HFFc6 (cell line): Measurements from ENCODE around the gene HAUS6. TPM values are rescaled to one million over a fixed set of nuclear protein-coding genes. Genes with fewer than 3 reads are reported as not detected.
A peak's percentile ranks its signal among the peaks of the same experiment; 100 is the strongest.

Experiments used
- DNase-seq: peaks from one replicate; pipeline ENCODE4 v3.0.0-alpha.2; 2018
- H3K27ac Mint-ChIP-seq: 2 replicates; pipeline ENCODE4 v1.8.0; 2020; ENCODE audit warnings: mild to moderate bottlenecking, mixed read lengths
- H3K27me3 Mint-ChIP-seq: 2 replicates; pipeline ENCODE4 v1.8.0; 2021; ENCODE audit warnings: mild to moderate bottlenecking, moderate library complexity, mixed read lengths; ENCODE audit not compliant: insufficient read depth
- H3K36me3 Mint-ChIP-seq: 2 replicates; pipeline ENCODE4 v1.8.0; 2021; ENCODE audit warnings: low read depth, mixed read lengths
- H3K4me1 Mint-ChIP-seq: 2 replicates; pipeline ENCODE4 v1.8.0; 2020; ENCODE audit warnings: low read depth, mixed read lengths
- H3K4me3 Mint-ChIP-seq: 2 replicates; pipeline ENCODE4 v1.8.0; 2020; ENCODE audit warnings: mild to moderate bottlenecking, moderate library complexity, mixed read lengths
- H3K9me3 Mint-ChIP-seq: 2 replicates; pipeline ENCODE4 v1.8.0; 2020; ENCODE audit warnings: mild to moderate bottlenecking, mixed read lengths
- total RNA-seq, 6 experiments: library from RNA; stranded (reverse); fragmentation: NEBNext Ultra II Directional; extraction: Animal tissue kit (Norgen Biotek cat#: 25700); gene quantifications; 2 replicates in 1 of 6; 3 replicates in 5 of 6; pipeline ENCODE4 v1.2.3, GENCODE V29; 2021
- TF ChIP-seq, protein P1 (sequence below): fragments of 200-600 bp; sonication (generic); IDR thresholded peaks from 2 replicates; pipeline ENCODE4 v1.5.0; 2021; ENCODE audit warnings: antibody characterized with exemption, mild to moderate bottlenecking

The HAUS6 gene
- total RNA-seq, 6 experiments from 2014 or later = 9.2 to 15.4 (median 14.0) TPM

- Mint-ChIP-seq H3K27ac (peak overlapping the region; percentile 97), H3K36me3 (peaks cover 16% of the 10 kb centered on the region), H3K9me3 (no peaks in the 10 kb centered on the region), H3K4me1 (peaks cover 40% of the 10 kb centered on the region), H3K27me3 (no peaks in the 10 kb centered on the region), H3K4me3 (peak overlapping the region; percentile 93)
- peak; percentile 38 for DNase-seq
- TF ChIP-seq, protein P1, sequence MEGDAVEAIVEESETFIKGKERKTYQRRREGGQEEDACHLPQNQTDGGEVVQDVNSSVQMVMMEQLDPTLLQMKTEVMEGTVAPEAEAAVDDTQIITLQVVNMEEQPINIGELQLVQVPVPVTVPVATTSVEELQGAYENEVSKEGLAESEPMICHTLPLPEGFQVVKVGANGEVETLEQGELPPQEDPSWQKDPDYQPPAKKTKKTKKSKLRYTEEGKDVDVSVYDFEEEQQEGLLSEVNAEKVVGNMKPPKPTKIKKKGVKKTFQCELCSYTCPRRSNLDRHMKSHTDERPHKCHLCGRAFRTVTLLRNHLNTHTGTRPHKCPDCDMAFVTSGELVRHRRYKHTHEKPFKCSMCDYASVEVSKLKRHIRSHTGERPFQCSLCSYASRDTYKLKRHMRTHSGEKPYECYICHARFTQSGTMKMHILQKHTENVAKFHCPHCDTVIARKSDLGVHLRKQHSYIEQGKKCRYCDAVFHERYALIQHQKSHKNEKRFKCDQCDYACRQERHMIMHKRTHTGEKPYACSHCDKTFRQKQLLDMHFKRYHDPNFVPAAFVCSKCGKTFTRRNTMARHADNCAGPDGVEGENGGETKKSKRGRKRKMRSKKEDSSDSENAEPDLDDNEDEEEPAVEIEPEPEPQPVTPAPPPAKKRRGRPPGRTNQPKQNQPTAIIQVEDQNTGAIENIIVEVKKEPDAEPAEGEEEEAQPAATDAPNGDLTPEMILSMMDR = no peak
These were observed 52.6 kb downstream of the HAUS6 start for GRCh38 chr9:19049917-19050636.

- peaks cover 40% of the 10 kb centered on the region for H3K4me1 Mint-ChIP-seq
- no peaks in the 10 kb centered on the region for H3K27me3 Mint-ChIP-seq
- H3K4me3 Mint-ChIP-seq = peak within 1 kb of the TSS; percentile 93
- TF ChIP-seq, protein P1 = peak; percentile 96
- H3K9me3 Mint-ChIP-seq = no peaks in the 10 kb centered on the region
- H3K27ac Mint-ChIP-seq = peak within 1 kb of the TSS; percentile 97
- DNase-seq = peak; percentile 96
- peaks cover 16% of the 10 kb centered on the region for H3K36me3 Mint-ChIP-seq
These were observed 53.5 kb downstream of the HAUS6 start, which contains the start of gene RRAGA for GRCh38 chr9:19048966-19049916. TSS of gene RRAGA (plus strand) at chr9:19049427. CDS start at chr9:19049660, 233 bp downstream.

DNA sequence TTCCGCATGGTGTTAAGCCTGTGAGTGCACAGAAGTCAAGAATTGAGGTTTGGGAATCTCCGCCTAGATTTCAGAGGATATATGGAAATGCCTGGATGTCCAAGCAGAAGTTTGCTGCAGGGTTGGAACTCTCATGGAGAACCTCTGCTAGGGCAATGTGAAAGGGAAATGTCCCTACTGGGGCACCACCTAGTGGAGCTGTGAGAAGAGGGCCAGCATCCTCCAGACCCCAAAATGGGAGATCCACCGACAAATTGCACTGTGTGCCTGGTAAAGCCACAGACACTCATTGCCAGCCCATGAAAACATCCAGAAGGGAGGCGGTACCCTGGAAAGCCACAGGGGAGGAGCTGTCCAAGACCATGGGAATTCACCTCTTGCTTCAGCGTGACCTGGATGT is 66.1 kb downstream of the HAUS6 start:
- TF ChIP-seq, protein P1 = peak; percentile 46
- Mint-ChIP-seq H3K9me3 (no peaks in the 10 kb centered on the region; the same call in 1 of the 2 replicates), H3K4me1 (no peaks in the 10 kb centered on the region), H3K4me3 (no peak overlapping the region), H3K27ac (no peak overlapping the region), H3K27me3 (peaks cover 11% of the 10 kb centered on the region), H3K36me3 (no peaks in the 10 kb centered on the region)
- no peak for DNase-seq

- no peak within 1 kb of the TSS for H3K27ac Mint-ChIP-seq
- peaks cover 25% of the 10 kb centered on the region for H3K4me1 Mint-ChIP-seq
- no peak within 1 kb of the TSS for H3K4me3 Mint-ChIP-seq
- TF ChIP-seq, protein P1 = no peak
- H3K36me3 Mint-ChIP-seq = no peaks in the 10 kb centered on the region
- no peak for DNase-seq
- H3K9me3 Mint-ChIP-seq = no peaks in the 10 kb centered on the region
- H3K27me3 Mint-ChIP-seq = peaks cover 11% of the 10 kb centered on the region; the same call in 1 of the 2 replicates
These were observed 69.7 kb downstream of the HAUS6 start, which contains the start of gene SAXO1 for GRCh38 chr9:19033015-19033414. TSS of gene SAXO1 (minus strand) at chr9:19033209. CDS start at chr9:19032908, 301 bp downstream.

- TF ChIP-seq, protein P1 = no peak
- DNase-seq = no peak
- Mint-ChIP-seq H3K27ac (no peak overlapping the region), H3K27me3 (peaks cover 11% of the 10 kb centered on the region; the same call in 1 of the 2 replicates), H3K4me3 (no peak overlapping the region), H3K9me3 (no peaks in the 10 kb centered on the region), H3K4me1 (peaks cover 25% of the 10 kb centered on the region), H3K36me3 (no peaks in the 10 kb centered on the region)
These were observed 70.3 kb downstream of the HAUS6 start for GRCh38 chr9:19032406-19032805.
